SU-DHL-6 (cell line): ENCODE measurements around the gene INPP4B.

Experiments
- EZH2phosphoT487 ChIP-seq: fragments of 200-600 bp; sonication (generic), shearing (Covaris generic); conservative IDR thresholded peaks from 2 replicates; pipeline ENCODE4 v1.6.1; 2018; ENCODE audit warnings: mild to moderate bottlenecking, antibody characterized with exemption, low read length, moderate library complexity, mixed read lengths
- TF ChIP-seq, protein P1 (sequence below): fragments of 200-600 bp; sonication (generic); IDR thresholded peaks from one replicate; pipeline ENCODE4 v1.5.1; 2017; ENCODE audit warnings: antibody characterized with exemption, mild to moderate bottlenecking, low read length, moderate library complexity; ENCODE audit not compliant: insufficient read depth, poor library complexity, severe bottlenecking

GRCh38 chr4:142009751-142010150, 836.4 kb downstream of the INPP4B start:
- TF ChIP-seq, protein P1, sequence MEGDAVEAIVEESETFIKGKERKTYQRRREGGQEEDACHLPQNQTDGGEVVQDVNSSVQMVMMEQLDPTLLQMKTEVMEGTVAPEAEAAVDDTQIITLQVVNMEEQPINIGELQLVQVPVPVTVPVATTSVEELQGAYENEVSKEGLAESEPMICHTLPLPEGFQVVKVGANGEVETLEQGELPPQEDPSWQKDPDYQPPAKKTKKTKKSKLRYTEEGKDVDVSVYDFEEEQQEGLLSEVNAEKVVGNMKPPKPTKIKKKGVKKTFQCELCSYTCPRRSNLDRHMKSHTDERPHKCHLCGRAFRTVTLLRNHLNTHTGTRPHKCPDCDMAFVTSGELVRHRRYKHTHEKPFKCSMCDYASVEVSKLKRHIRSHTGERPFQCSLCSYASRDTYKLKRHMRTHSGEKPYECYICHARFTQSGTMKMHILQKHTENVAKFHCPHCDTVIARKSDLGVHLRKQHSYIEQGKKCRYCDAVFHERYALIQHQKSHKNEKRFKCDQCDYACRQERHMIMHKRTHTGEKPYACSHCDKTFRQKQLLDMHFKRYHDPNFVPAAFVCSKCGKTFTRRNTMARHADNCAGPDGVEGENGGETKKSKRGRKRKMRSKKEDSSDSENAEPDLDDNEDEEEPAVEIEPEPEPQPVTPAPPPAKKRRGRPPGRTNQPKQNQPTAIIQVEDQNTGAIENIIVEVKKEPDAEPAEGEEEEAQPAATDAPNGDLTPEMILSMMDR, result no peak
- no peak for TF ChIP-seq EZH2phosphoT487
